HepG2 (cell line): ENCODE data around the gene HOXA6. TPM values are rescaled to one million over a fixed set of nuclear protein-coding genes. Genes with fewer than 3 reads are reported as not detected.

Experiments used
- ETV6 ChIP-seq: sonication (generic); formaldehyde crosslinking; conservative IDR thresholded peaks from 2 replicates; pipeline ENCODE4 v1.4.0; 2020; ENCODE audit warnings: missing genetic modification reagents
- FOXO1 ChIP-seq: sonication (generic); formaldehyde crosslinking; IDR thresholded peaks from 2 replicates; pipeline ENCODE4 v1.4.0; 2020; ENCODE audit warnings: missing genetic modification reagents
- HCFC1 ChIP-seq: fragments of 150-350 bp; IDR thresholded peaks from 2 replicates; pipeline ENCODE4 v1.6.1; 2014; ENCODE audit warnings: low read depth, low read length
- MAFG ChIP-seq: sonication (generic); formaldehyde crosslinking; IDR thresholded peaks from 2 replicates; pipeline ENCODE4 v1.5.1; 2020; ENCODE audit warnings: mild to moderate bottlenecking, missing genetic modification reagents
- MIXL1 ChIP-seq: IDR thresholded peaks from 2 replicates; pipeline ENCODE4 v1.6.1; 2016
- NFE2L2 ChIP-seq: fragments of 150-350 bp; IDR thresholded peaks from 2 replicates; pipeline ENCODE4 v1.6.1; 2014; ENCODE audit warnings: low read length
- NFYC ChIP-seq: IDR thresholded peaks from 2 replicates; pipeline ENCODE4 v1.6.1; 2016; ENCODE audit warnings: missing genetic modification reagents, missing compliant biosample characterization
- RELA ChIP-seq: sonication (generic); formaldehyde crosslinking; IDR thresholded peaks from 2 replicates; pipeline ENCODE4 v1.4.0; 2020; ENCODE audit warnings: missing genetic modification reagents
- SOX13 ChIP-seq, 3 experiments: fragments of 450-650 bp in 1 of 3; sonication (generic) in 1 of 3; formaldehyde crosslinking in 1 of 3; IDR thresholded peaks in 2 of 3; conservative IDR thresholded peaks in 1 of 3; 2 replicates each; pipeline versions ENCODE4 v1.5.0 to v1.6.1; 2016 to 2020; ENCODE audit warnings: antibody characterized with exemption in 1 of 3, mild to moderate bottlenecking in 1 of 3, missing compliant biosample characterization in 1 of 3, missing genetic modification reagents in 1 of 3, moderate library complexity in 1 of 3
- SRSF9 ChIP-seq: fragments of 200-400 bp; formaldehyde crosslinking; IDR thresholded peaks from 2 replicates; pipeline ENCODE4 v1.6.1; 2018; ENCODE audit warnings: borderline replicate concordance, mild to moderate bottlenecking, low read depth, low read length; ENCODE audit not compliant: insufficient read depth, poor library complexity, severe bottlenecking
- TCF7L2 ChIP-seq: IDR thresholded peaks from 2 replicates; pipeline ENCODE4 v1.6.1; 2011; ENCODE audit warnings: mild to moderate bottlenecking, low read depth, low read length, moderate library complexity
- polyA plus RNA-seq, 8 experiments: library from polyadenylated mRNA; depleted of rRNA in 3 of 8; stranded (reverse) in 7 of 8; unstranded in 1 of 8; fragments of >200 nt; fragmentation: Illumina TruSeq in 4 of 8; extraction: Trizol in 4 of 8; gene quantifications; 2 replicates each; pipeline versions ENCODE4 v1.2.1 to v1.2.3, GENCODE V29; 2011 to 2016; ENCODE audit warnings: low read depth in 4 of 8, missing spikeins in 1 of 8, mixed read lengths in 1 of 8; ENCODE audit not compliant: insufficient read depth in 1 of 8
- total RNA-seq, 5 experiments: library from RNA; depleted of rRNA; stranded (reverse); fragments of >200 nt; fragmentation: Illumina TruSeq; extraction: Trizol; gene quantifications; 2 replicates each; pipeline ENCODE4 v1.2.3, GENCODE V29; 2016; ENCODE audit warnings: low read depth in 1 of 5
- TF ChIP-seq, protein P1 (sequence below): IDR thresholded peaks from 2 replicates; pipeline ENCODE4 v1.6.1; 2016; ENCODE audit warnings: low read depth, borderline replicate concordance
- TF ChIP-seq, protein P2 (sequence below), 2 experiments: IDR thresholded peaks; 2 replicates each; pipeline ENCODE4 v1.6.1; 2011 to 2012; ENCODE audit warnings: low read length in 2 of 2, borderline replicate concordance in 1 of 2, low read depth in 1 of 2, mild to moderate bottlenecking in 1 of 2, moderate library complexity in 1 of 2
- TF ChIP-seq, protein P3 (sequence below): IDR thresholded peaks from 2 replicates; pipeline ENCODE4 v1.6.1; 2012; ENCODE audit warnings: low read depth, low read length, improper control_type of control experiment
- TF ChIP-seq, protein P4 (sequence below): sonication (generic); formaldehyde crosslinking; IDR thresholded peaks from 2 replicates; pipeline ENCODE4 v1.5.1; 2020; ENCODE audit warnings: missing genetic modification reagents, mild to moderate bottlenecking, borderline replicate concordance
- TF ChIP-seq, protein P5 (sequence below): sonication (generic); formaldehyde crosslinking; IDR thresholded peaks from 2 replicates; pipeline ENCODE4 v1.4.0; 2020; ENCODE audit warnings: missing genetic modification reagents, mild to moderate bottlenecking, borderline replicate concordance
- TF ChIP-seq, protein P6 (sequence below): IDR thresholded peaks from 2 replicates; pipeline ENCODE4 v1.6.1; 2016; ENCODE audit warnings: low read depth, control low read depth

HOXA6 gene
- total and polyA plus RNA-seq, 2 of the 13 experiments (the other 11 are each of a cell fraction or from before 2014, with no cell fraction given) = 1.3 to 1.5 TPM

DNA sequence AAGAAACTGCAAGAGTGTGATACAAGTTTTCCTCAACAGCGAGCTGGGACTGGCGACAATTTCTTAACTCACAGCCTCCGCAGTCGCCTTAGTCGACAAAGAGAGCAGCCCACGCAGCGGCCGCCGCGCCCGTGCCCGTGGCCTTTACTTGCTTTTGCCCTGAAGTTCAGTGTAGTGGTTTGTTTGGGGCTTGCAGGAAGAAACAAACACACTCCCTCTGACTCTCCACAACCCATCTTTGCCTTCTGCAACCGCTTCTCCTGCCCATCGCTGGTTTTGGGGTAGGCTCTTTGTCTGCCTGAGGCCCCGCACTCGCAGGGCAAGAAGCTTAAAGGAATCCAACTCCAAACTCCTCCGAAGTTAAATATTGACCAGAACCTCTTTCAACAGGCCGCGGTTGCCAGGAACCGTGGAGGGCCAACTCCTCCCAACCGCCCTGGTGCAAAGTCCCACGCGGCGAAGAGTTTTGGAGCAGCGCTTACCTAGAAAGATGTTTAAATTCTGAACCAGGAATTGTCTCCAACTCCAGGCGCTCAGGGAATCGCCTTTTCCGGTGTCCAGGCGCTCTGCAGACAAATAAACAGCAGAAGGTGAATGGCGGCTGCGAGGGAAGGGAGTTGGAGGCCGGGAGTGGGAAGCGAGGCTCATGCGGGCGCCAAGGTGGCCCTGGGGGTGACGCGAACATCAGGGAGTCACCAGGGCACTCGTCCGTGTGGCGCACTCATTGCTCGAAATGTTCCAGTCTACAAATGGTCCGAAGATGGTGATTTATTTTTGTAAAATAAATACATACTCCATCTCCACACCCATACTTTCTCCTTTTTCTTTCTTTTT, 25.3 kb downstream of the HOXA6 start (continued):
- TF ChIP-seq ETV6 (CRISPR knock-in tag) = no peak
- no peak for TF ChIP-seq SOX13 (IDR thresholded peaks at IDR 0.05)
- peak in 1 of 2 experiments; percentile 76; a peak in 2 of 4 replicates for TF ChIP-seq SOX13 (CRISPR knock-in tag; conservative IDR thresholded peaks at IDR 0.05 in 1 of 2, IDR thresholded peaks at IDR 0.05 in 1 of 2)
- TF ChIP-seq MIXL1 (CRISPR knock-in tag) = no peak
- TF ChIP-seq MAFG = no peak
- TF ChIP-seq, protein P1, sequence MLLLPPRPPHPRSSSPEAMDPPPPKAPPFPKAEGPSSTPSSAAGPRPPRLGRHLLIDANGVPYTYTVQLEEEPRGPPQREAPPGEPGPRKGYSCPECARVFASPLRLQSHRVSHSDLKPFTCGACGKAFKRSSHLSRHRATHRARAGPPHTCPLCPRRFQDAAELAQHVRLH (CRISPR knock-in tag) = 0 out of 2 replicates have a peak, but pooled peaks have one; percentile 52
- TF ChIP-seq, protein P2, sequence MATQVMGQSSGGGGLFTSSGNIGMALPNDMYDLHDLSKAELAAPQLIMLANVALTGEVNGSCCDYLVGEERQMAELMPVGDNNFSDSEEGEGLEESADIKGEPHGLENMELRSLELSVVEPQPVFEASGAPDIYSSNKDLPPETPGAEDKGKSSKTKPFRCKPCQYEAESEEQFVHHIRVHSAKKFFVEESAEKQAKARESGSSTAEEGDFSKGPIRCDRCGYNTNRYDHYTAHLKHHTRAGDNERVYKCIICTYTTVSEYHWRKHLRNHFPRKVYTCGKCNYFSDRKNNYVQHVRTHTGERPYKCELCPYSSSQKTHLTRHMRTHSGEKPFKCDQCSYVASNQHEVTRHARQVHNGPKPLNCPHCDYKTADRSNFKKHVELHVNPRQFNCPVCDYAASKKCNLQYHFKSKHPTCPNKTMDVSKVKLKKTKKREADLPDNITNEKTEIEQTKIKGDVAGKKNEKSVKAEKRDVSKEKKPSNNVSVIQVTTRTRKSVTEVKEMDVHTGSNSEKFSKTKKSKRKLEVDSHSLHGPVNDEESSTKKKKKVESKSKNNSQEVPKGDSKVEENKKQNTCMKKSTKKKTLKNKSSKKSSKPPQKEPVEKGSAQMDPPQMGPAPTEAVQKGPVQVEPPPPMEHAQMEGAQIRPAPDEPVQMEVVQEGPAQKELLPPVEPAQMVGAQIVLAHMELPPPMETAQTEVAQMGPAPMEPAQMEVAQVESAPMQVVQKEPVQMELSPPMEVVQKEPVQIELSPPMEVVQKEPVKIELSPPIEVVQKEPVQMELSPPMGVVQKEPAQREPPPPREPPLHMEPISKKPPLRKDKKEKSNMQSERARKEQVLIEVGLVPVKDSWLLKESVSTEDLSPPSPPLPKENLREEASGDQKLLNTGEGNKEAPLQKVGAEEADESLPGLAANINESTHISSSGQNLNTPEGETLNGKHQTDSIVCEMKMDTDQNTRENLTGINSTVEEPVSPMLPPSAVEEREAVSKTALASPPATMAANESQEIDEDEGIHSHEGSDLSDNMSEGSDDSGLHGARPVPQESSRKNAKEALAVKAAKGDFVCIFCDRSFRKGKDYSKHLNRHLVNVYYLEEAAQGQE (IDR thresholded peaks at IDR 0.05; ENCODE audit: borderline replicate concordance in 1 of 2, low read depth in 1 of 2, low read length in 2 of 2) = peak in 1 of 2 experiments; percentile 61; a peak in 1 of 4 replicates
- no peak for TF ChIP-seq RELA (CRISPR knock-in tag)
- TF ChIP-seq, protein P3, sequence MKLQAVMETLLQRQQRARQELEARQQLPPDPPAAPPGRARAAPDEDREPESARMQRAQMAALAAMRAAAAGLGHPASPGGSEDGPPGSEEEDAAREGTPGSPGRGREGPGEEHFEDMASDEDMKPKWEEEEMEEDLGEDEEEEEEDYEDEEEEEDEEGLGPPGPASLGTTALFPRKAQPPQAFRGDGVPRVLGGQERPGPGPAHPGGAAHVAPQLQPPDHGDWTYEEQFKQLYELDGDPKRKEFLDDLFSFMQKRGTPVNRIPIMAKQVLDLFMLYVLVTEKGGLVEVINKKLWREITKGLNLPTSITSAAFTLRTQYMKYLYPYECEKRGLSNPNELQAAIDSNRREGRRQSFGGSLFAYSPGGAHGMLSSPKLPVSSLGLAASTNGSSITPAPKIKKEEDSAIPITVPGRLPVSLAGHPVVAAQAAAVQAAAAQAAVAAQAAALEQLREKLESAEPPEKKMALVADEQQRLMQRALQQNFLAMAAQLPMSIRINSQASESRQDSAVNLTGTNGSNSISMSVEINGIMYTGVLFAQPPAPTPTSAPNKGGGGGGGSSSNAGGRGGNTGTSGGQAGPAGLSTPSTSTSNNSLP = peak; percentile 23; the same call in 1 of the 2 replicates
- TF ChIP-seq, protein P4, sequence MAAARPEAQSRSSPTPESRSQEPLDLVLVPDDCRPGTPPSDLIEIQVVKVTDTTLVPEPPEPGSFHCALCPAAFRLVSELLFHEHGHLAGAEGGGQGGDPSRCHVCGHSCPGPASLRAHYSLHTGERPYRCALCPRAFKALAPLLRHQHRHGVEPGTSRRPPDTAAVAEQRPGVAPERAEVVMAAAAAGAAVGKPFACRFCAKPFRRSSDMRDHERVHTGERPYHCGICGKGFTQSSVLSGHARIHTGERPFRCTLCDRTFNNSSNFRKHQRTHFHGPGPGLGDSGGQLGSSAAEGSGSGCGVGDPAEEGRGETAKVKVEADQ (CRISPR knock-in tag) = no peak
- no peak for TF ChIP-seq SRSF9
- no peak for TF ChIP-seq HCFC1
- TF ChIP-seq NFE2L2 = no peak
- no peak for TF ChIP-seq NFYC (CRISPR knock-in tag)
- TF ChIP-seq, protein P5, sequence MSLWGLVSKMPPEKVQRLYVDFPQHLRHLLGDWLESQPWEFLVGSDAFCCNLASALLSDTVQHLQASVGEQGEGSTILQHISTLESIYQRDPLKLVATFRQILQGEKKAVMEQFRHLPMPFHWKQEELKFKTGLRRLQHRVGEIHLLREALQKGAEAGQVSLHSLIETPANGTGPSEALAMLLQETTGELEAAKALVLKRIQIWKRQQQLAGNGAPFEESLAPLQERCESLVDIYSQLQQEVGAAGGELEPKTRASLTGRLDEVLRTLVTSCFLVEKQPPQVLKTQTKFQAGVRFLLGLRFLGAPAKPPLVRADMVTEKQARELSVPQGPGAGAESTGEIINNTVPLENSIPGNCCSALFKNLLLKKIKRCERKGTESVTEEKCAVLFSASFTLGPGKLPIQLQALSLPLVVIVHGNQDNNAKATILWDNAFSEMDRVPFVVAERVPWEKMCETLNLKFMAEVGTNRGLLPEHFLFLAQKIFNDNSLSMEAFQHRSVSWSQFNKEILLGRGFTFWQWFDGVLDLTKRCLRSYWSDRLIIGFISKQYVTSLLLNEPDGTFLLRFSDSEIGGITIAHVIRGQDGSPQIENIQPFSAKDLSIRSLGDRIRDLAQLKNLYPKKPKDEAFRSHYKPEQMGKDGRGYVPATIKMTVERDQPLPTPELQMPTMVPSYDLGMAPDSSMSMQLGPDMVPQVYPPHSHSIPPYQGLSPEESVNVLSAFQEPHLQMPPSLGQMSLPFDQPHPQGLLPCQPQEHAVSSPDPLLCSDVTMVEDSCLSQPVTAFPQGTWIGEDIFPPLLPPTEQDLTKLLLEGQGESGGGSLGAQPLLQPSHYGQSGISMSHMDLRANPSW (CRISPR knock-in tag) = no peak; the same call in 1 of the 2 replicates
- TF ChIP-seq FOXO1 = peak; percentile 22; the same call in 1 of the 2 replicates
- TF ChIP-seq, protein P6, sequence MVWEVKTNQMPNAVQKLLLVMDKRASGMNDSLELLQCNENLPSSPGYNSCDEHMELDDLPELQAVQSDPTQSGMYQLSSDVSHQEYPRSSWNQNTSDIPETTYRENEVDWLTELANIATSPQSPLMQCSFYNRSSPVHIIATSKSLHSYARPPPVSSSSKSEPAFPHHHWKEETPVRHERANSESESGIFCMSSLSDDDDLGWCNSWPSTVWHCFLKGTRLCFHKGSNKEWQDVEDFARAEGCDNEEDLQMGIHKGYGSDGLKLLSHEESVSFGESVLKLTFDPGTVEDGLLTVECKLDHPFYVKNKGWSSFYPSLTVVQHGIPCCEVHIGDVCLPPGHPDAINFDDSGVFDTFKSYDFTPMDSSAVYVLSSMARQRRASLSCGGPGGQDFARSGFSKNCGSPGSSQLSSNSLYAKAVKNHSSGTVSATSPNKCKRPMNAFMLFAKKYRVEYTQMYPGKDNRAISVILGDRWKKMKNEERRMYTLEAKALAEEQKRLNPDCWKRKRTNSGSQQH (CRISPR knock-in tag) = no peak; the same call in 1 of the 2 replicates
- no peak for TF ChIP-seq TCF7L2
